ENCODE data around the gene METTL9.

- TF ChIP-seq CTCF (IDR thresholded peaks at IDR 0.05) (no peak), POLR2AphosphoS5 (IDR thresholded peaks at IDR 0.05) (no peak), EP300 (IDR thresholded peaks at IDR 0.05) (no peak), POLR2A (IDR thresholded peaks at IDR 0.05) (no peak)
Observed at GRCh38 chr16:21637032-21637968, 37.9 kb downstream of the METTL9 start.

Measured in stomach (tissue), 4 donors.